Erythroblast (primary cell): Measurements from ENCODE around the gene KCND3.

Source experiments
- GATA1 ChIP-seq: IDR thresholded peaks from 2 replicates; pipeline ENCODE4 v1.6.1; 2011; ENCODE audit warnings: low read depth, mild to moderate bottlenecking, control low read depth, low read length, moderate library complexity
- POLR2A ChIP-seq: IDR thresholded peaks from 2 replicates; pipeline ENCODE4 v1.6.1; 2011; ENCODE audit warnings: mild to moderate bottlenecking, low read length

DNA sequence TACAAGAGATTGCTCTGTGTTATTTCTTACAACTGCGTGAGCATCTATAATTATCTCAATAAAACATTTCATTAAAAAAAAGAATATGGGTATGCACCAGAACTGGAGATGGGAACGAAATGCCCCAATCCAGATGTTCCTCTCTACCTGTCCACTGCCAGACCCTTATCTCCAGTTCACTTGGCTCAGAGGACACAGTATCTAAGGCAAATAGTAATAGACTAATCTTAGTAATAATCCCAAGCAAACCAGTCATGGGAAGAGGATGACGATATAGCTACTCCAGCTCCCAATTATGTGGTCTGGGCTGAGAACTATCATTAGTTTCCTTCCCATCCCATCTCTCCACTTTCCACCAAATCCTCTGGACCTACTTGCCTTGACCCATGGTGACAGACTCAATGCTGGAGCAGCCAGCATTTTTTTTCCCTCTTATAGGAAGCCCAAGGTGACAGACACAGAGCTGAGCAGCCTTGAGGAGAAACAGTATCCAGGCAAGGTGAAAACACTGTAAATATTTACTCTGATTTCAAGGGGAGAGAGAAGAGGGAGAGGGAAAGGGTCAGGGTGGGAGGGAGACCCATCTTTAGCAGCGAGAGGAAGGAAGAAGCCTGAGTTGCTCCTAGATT is 205.1 kb downstream of the KCND3 start:
- TF ChIP-seq POLR2A = no peak
- TF ChIP-seq GATA1 = no peak
